GM04504 (cell line): Measurements from ENCODE around the gene ZNF654.
A peak's percentile ranks its signal among the peaks of the same experiment; 100 is the strongest.
"Not testable (repeated sequence)": the region's sequence is repeated elsewhere in the genome, so short reads cannot be mapped to it uniquely, and the experiment has no call there.

Experiments
- DNase-seq: peaks from one replicate; pipeline ENCODE4 v3.0.0-alpha.2; 2012; ENCODE audit warnings: low read depth

The ZNF654 gene

GRCh38 chr3:88058581-88059379 lies at the start of gene ZNF654, which contains the start of gene CGGBP1:
TSS of gene ZNF654 (plus strand) at chr3:88059255. CDS start at chr3:88059320, 65 bp downstream.
TSS of gene CGGBP1 (minus strand) at chr3:88059005. CDS start at chr3:88055976, 3,029 bp downstream.
- DNase-seq, result peak; percentile 99

- DNase-seq, result no peak
These were observed 48.2 kb upstream of the ZNF654 start for GRCh38 chr3:88010810-88011209.

GRCh38 chr3:88013592-88013991 lies 45.5 kb upstream of the ZNF654 start:
- DNase-seq, result no peak

GRCh38 chr3:88015656-88016055 lies 43.4 kb upstream of the ZNF654 start:
- not testable (repeated sequence) for DNase-seq

GRCh38 chr3:88019024-88019423 lies 40.0 kb upstream of the ZNF654 start:
- no peak for DNase-seq

- DNase-seq, result no peak
These were observed 34.0 kb upstream of the ZNF654 start for GRCh38 chr3:88025001-88025552.

GRCh38 chr3:88028876-88029275 lies 30.2 kb upstream of the ZNF654 start:
- no peak for DNase-seq

GRCh38 chr3:88030210-88030609 lies 28.8 kb upstream of the ZNF654 start:
- DNase-seq, result no peak

- peak; percentile 5 for DNase-seq
These were observed 27.4 kb upstream of the ZNF654 start for GRCh38 chr3:88031642-88032077.

- no peak for DNase-seq
These were observed 26.8 kb upstream of the ZNF654 start for GRCh38 chr3:88032245-88032644.

GRCh38 chr3:88033079-88033478 lies 26.0 kb upstream of the ZNF654 start:
- DNase-seq, result no peak

- DNase-seq, result no peak
These were observed 25.2 kb upstream of the ZNF654 start for GRCh38 chr3:88033808-88034207.

- no peak for DNase-seq
These were observed 24.4 kb upstream of the ZNF654 start for GRCh38 chr3:88034491-88035275.

GRCh38 chr3:88036221-88036620 lies 22.8 kb upstream of the ZNF654 start:
- DNase-seq, result no peak

- no peak for DNase-seq
These were observed 20.5 kb upstream of the ZNF654 start for GRCh38 chr3:88038566-88038965.

GRCh38 chr3:88040529-88040928 lies 18.5 kb upstream of the ZNF654 start:
- no peak for DNase-seq

GRCh38 chr3:88041005-88041404 lies 18.1 kb upstream of the ZNF654 start:
- no peak for DNase-seq

GRCh38 chr3:88044411-88044810 lies 14.6 kb upstream of the ZNF654 start:
- DNase-seq, result no peak

- no peak for DNase-seq
These were observed 12.3 kb upstream of the ZNF654 start for GRCh38 chr3:88046766-88047165.

GRCh38 chr3:88057630-88058305 lies 1.3 kb upstream of the ZNF654 start:
- peak; percentile 4 for DNase-seq

- DNase-seq, result no peak
These were observed 812 bp upstream of the ZNF654 start for GRCh38 chr3:88058306-88058580.

GRCh38 chr3:88059380-88060170 lies 520 bp downstream of the ZNF654 start:
- DNase-seq, result no peak
